CD14-positive monocyte (primary cell): ENCODE results near the gene SMCHD1. TPM values are rescaled to one million over a fixed set of nuclear protein-coding genes. Genes with fewer than 3 reads are reported as not detected.

Experiments
- DNase-seq, 3 donors: peaks; one replicate each; pipeline ENCODE4 v3.0.0-alpha.2; 2011 to 2022
- H2AFZ ChIP-seq: 2 replicates; pipeline ENCODE4 v1.6.0; 2012; ENCODE audit warnings: mild to moderate bottlenecking, low read depth, low read length, inconsistent platforms; ENCODE audit not compliant: insufficient read depth, poor library complexity, severe bottlenecking
- H3K27ac ChIP-seq, 2 donors: 1 replicate in 1 of 2; 2 replicates in 1 of 2; pipeline ENCODE4 v1.5.1; 2012 to 2013; ENCODE audit warnings: low read length in 2 of 2, control low read depth in 1 of 2, inconsistent platforms in 1 of 2, low read depth in 1 of 2, mild to moderate bottlenecking in 1 of 2
- H3K27me3 ChIP-seq, 2 donors: one replicate each; pipeline versions ENCODE4 v1.6.0 to v1.6.1; 2011 to 2013; ENCODE audit warnings: low read length in 2 of 2; ENCODE audit not compliant: control insufficient read depth in 2 of 2, insufficient read depth in 2 of 2
- H3K36me3 ChIP-seq, 2 donors: replicated peaks in 1 of 2; 1 replicate in 1 of 2; 2 replicates in 1 of 2; pipeline versions ENCODE4 v1.5.1 to v1.6.1; 2012 to 2013; ENCODE audit warnings: low read length in 2 of 2, control low read depth in 1 of 2, inconsistent platforms in 1 of 2, mild to moderate bottlenecking in 1 of 2; ENCODE audit not compliant: insufficient read depth in 2 of 2, control insufficient read depth in 1 of 2
- H3K4me1 ChIP-seq, 2 donors: 1 replicate in 1 of 2; 2 replicates in 1 of 2; pipeline versions ENCODE4 v1.5.1 to v1.6.1; 2012 to 2013; ENCODE audit warnings: low read length in 2 of 2, control low read depth in 1 of 2, inconsistent platforms in 1 of 2, mild to moderate bottlenecking in 1 of 2, moderate library complexity in 1 of 2; ENCODE audit not compliant: insufficient read depth in 2 of 2, control insufficient read depth in 1 of 2
- H3K4me2 ChIP-seq: replicated peaks from 2 replicates; pipeline ENCODE3; 2012; ENCODE audit warnings: low read length, moderate library complexity, mild to moderate bottlenecking; ENCODE audit not compliant: poor library complexity, severe bottlenecking; ENCODE audit errors: extremely low read depth
- H3K4me3 ChIP-seq, 3 experiments: fragments of 200-600 bp in 1 of 3; sonication (generic) in 1 of 3; replicated peaks in 1 of 3; 1 replicate in 2 of 3; 2 replicates in 1 of 3; pipeline ENCODE4 v1.5.1; 2011 to 2013; ENCODE audit warnings: low read length in 3 of 3, mild to moderate bottlenecking in 3 of 3, control low read depth in 2 of 3, low read depth in 2 of 3, inconsistent platforms in 1 of 3, moderate library complexity in 1 of 3
- H3K79me2 ChIP-seq: 2 replicates; pipeline ENCODE4 v1.6.0; 2012; ENCODE audit warnings: mild to moderate bottlenecking, control low read depth, inconsistent platforms, low read length, moderate library complexity; ENCODE audit not compliant: insufficient read depth
- H3K9ac ChIP-seq: 2 replicates; pipeline ENCODE4 v1.6.0; 2017; ENCODE audit warnings: low read length, mild to moderate bottlenecking; ENCODE audit not compliant: insufficient read depth, poor library complexity, severe bottlenecking
- H3K9me3 ChIP-seq, 2 donors: replicated peaks in 1 of 2; 1 replicate in 1 of 2; 2 replicates in 1 of 2; pipeline versions ENCODE4 v1.5.1 to v1.6.1; 2012 to 2013; ENCODE audit warnings: low read length in 2 of 2, control low read depth in 1 of 2; ENCODE audit not compliant: control insufficient read depth in 1 of 2, insufficient read depth in 1 of 2
- H4K20me1 ChIP-seq: 2 replicates; pipeline ENCODE4 v1.6.0; 2012; ENCODE audit warnings: mild to moderate bottlenecking, low read length, control low read depth, moderate library complexity; ENCODE audit not compliant: insufficient read depth
- H3K27ac Mint-ChIP-seq, 7 donors: one replicate each; pipeline ENCODE4 v1.8.0; 2020; ENCODE audit warnings: mild to moderate bottlenecking in 7 of 7, mixed read lengths in 7 of 7, moderate library complexity in 6 of 7, inconsistent platforms in 2 of 7
- H3K27me3 Mint-ChIP-seq, 3 donors: one replicate each; pipeline ENCODE4 v1.8.0; 2021 to 2022; ENCODE audit warnings: low read depth in 3 of 3, mild to moderate bottlenecking in 3 of 3, mixed read lengths in 3 of 3, moderate library complexity in 3 of 3, inconsistent platforms in 1 of 3
- H3K36me3 Mint-ChIP-seq, 2 donors: one replicate each; pipeline ENCODE4 v1.8.0; 2020; ENCODE audit warnings: mixed read lengths in 2 of 2, inconsistent platforms in 1 of 2, mild to moderate bottlenecking in 1 of 2
- H3K4me1 Mint-ChIP-seq: one replicate; pipeline ENCODE4 v1.8.0; 2020; ENCODE audit warnings: mild to moderate bottlenecking, mixed read lengths
- H3K4me3 Mint-ChIP-seq, 2 donors: one replicate each; pipeline ENCODE4 v1.8.0; 2020; ENCODE audit warnings: mild to moderate bottlenecking in 2 of 2, mixed read lengths in 2 of 2, moderate library complexity in 1 of 2
- H3K9me3 Mint-ChIP-seq, 7 donors: one replicate each; pipeline ENCODE4 v1.8.0; 2020 to 2022; ENCODE audit warnings: mixed read lengths in 7 of 7, mild to moderate bottlenecking in 6 of 7, moderate library complexity in 6 of 7, inconsistent platforms in 2 of 7
- CTCF ChIP-seq: fragments of 200-600 bp; IDR thresholded peaks from one replicate; pipeline ENCODE4 v1.8.0; 2022; ENCODE audit warnings: antibody characterized with exemption, mild to moderate bottlenecking
- whole genome bisulfite sequencing: methylation state at CpG from one replicate; pipeline ENCODE4 v1.1.5; 2013; ENCODE audit warnings: missing lambda C conversion rate; ENCODE audit not compliant: insufficient coverage; 5-methylcytosine and 5-hydroxymethylcytosine counted together
- intact Hi-C, 2 donors: fragments of 100-400 bp; cut with micrococcal nuclease; formaldehyde crosslinking; loops; one replicate each; pipeline versions ENCODE4 v1.15.0 to v1.15.1; 2023
- polyA plus RNA-seq, 3 donors: library from polyadenylated mRNA; depleted of rRNA in 1 of 3; unstranded in 2 of 3; stranded (reverse) in 1 of 3; fragments of 300-500 nt in 2 of 3; fragments of >200 nt in 1 of 3; fragmentation: Illumina TruSeq in 2 of 3; gene quantifications; 1 replicate in 2 of 3; 2 replicates in 1 of 3; pipeline ENCODE4 v1.2.3, GENCODE V29; 2012 to 2021

SMCHD1 gene
- polyA plus RNA-seq, 3 donors, result 12.7 to 45.5 (median 16.8) TPM

GRCh38 chr18:2641638-2642037 is 13.9 kb upstream of the SMCHD1 start:
- Mint-ChIP-seq H3K4me1 (peaks cover 47% of the 10 kb centered on the region), H3K27me3 (no peaks in the 10 kb centered on the region), H3K27ac (peak overlapping the region in 6 of 7 donors; percentile 81 to 94 (median 91)), H3K9me3 (no peaks in the 10 kb centered on the region), H3K4me3 (peak overlapping the region in 1 of 2 donors; percentile 71), H3K36me3 (no peaks in the 10 kb centered on the region)
- TF ChIP-seq CTCF, result no peak
- Histone ChIP-seq H3K27me3 (no peaks in the 10 kb centered on the region), H3K27ac (peak overlapping the region in 1 of 2 donors; percentile 47), H3K9ac (no peak overlapping the region), H4K20me1 (no peaks in the 10 kb centered on the region), H3K4me1 (peaks cover 93 to 100% of the 10 kb centered on the region in 2 donors), H3K4me2 (peak overlapping the region; percentile 52), H3K79me2 (no peaks in the 10 kb centered on the region), H3K36me3 (no peaks in the 10 kb centered on the region), H3K4me3 (peak overlapping the region in 2 of 3 experiments; percentile 17 to 47), H2AFZ (no peak overlapping the region), H3K9me3 (no peaks in the 10 kb centered on the region)
- WGBS, result 0% methylated on average over 1 of the region's 2 CpGs
- peak; percentile 29 to 74 (median 60) for DNase-seq
- intact Hi-C loops, result loop anchor here in 1 of 2 donors (5.0 to 10.0 kb wide), 2 partner anchors 606 to 953 kb away; partner anchors contain the start of gene MYL12A

- intact Hi-C loops, result loop anchor here in 1 of 2 donors (5.0 to 10.0 kb wide), 2 partner anchors 605 to 952 kb away; partner anchors contain the start of gene MYL12A
- no CpG with 5 or more reads among the region's 1 CpG for WGBS
- TF ChIP-seq CTCF, result no peak
- H3K4me2 ChIP-seq, result no peak overlapping the region
- peaks cover 41% of the 10 kb centered on the region for H3K4me1 Mint-ChIP-seq
- no peaks in the 10 kb centered on the region for H4K20me1 ChIP-seq
- no peaks in the 10 kb centered on the region for H3K9me3 Mint-ChIP-seq
- peak overlapping the region; percentile 30 for H2AFZ ChIP-seq
- no peak for DNase-seq
- H3K27ac Mint-ChIP-seq, result peak overlapping the region in 3 of 7 donors; percentile 40 to 77 (median 42)
- no peaks in the 10 kb centered on the region for H3K79me2 ChIP-seq
- peak overlapping the region; percentile 28 to 47 for H3K27ac ChIP-seq
- H3K27me3 ChIP-seq, result no peaks in the 10 kb centered on the region
- H3K27me3 Mint-ChIP-seq, result no peaks in the 10 kb centered on the region
- no peaks in the 10 kb centered on the region for H3K36me3 Mint-ChIP-seq
- H3K4me3 Mint-ChIP-seq, result no peak overlapping the region
- H3K9ac ChIP-seq, result no peak overlapping the region
- H3K4me1 ChIP-seq, result peaks cover 89 to 99% of the 10 kb centered on the region in 2 donors
- no peak overlapping the region for H3K4me3 ChIP-seq
- no peaks in the 10 kb centered on the region for H3K9me3 ChIP-seq
- no peaks in the 10 kb centered on the region for H3K36me3 ChIP-seq
These were observed 12.8 kb upstream of the SMCHD1 start for GRCh38 chr18:2642771-2643170.
